Measurements from ENCODE around the gene RELN. TPM values are rescaled to one million over a fixed set of nuclear protein-coding genes. Genes with fewer than 3 reads are reported as not detected.

RELN gene
- total RNA-seq, 1 donor from 2014 or later: not detected

GRCh38 chr7:103710247-103710646, 279.2 kb downstream of the RELN start:
- H3K9me3 Mint-ChIP-seq (ENCODE audit: low read depth): no peaks in the 10 kb centered on the region
- no peaks in the 10 kb centered on the region for H3K4me1 Mint-ChIP-seq (ENCODE audit: low read depth)
- TF ChIP-seq, protein P1, sequence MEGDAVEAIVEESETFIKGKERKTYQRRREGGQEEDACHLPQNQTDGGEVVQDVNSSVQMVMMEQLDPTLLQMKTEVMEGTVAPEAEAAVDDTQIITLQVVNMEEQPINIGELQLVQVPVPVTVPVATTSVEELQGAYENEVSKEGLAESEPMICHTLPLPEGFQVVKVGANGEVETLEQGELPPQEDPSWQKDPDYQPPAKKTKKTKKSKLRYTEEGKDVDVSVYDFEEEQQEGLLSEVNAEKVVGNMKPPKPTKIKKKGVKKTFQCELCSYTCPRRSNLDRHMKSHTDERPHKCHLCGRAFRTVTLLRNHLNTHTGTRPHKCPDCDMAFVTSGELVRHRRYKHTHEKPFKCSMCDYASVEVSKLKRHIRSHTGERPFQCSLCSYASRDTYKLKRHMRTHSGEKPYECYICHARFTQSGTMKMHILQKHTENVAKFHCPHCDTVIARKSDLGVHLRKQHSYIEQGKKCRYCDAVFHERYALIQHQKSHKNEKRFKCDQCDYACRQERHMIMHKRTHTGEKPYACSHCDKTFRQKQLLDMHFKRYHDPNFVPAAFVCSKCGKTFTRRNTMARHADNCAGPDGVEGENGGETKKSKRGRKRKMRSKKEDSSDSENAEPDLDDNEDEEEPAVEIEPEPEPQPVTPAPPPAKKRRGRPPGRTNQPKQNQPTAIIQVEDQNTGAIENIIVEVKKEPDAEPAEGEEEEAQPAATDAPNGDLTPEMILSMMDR (IDR thresholded peaks at IDR 0.05): no peak
- no peaks in the 10 kb centered on the region for H3K36me3 Mint-ChIP-seq (ENCODE audit: low read depth)
- no peak overlapping the region for H3K27ac Mint-ChIP-seq (ENCODE audit: unreplicated experiment)
- DNase-seq (ENCODE audit: low spot score): no peak
- no peaks in the 10 kb centered on the region for H3K27me3 Mint-ChIP-seq (ENCODE audit: low read depth)
- H3K4me3 Mint-ChIP-seq (ENCODE audit: unreplicated experiment): no peak overlapping the region

- Mint-ChIP-seq H3K36me3 (ENCODE audit: low read depth) (no peaks in the 10 kb centered on the region), H3K27ac (ENCODE audit: unreplicated experiment) (no peak overlapping the region), H3K4me1 (ENCODE audit: low read depth) (no peaks in the 10 kb centered on the region), H3K9me3 (ENCODE audit: low read depth) (no peaks in the 10 kb centered on the region), H3K4me3 (ENCODE audit: unreplicated experiment) (no peak overlapping the region), H3K27me3 (ENCODE audit: low read depth) (peaks cover 7% of the 10 kb centered on the region)
- DNase-seq (ENCODE audit: low spot score): no peak
- TF ChIP-seq, protein P1 (IDR thresholded peaks at IDR 0.05): no peak
These were observed 282.7 kb downstream of the RELN start for GRCh38 chr7:103706805-103707204.

DNA sequence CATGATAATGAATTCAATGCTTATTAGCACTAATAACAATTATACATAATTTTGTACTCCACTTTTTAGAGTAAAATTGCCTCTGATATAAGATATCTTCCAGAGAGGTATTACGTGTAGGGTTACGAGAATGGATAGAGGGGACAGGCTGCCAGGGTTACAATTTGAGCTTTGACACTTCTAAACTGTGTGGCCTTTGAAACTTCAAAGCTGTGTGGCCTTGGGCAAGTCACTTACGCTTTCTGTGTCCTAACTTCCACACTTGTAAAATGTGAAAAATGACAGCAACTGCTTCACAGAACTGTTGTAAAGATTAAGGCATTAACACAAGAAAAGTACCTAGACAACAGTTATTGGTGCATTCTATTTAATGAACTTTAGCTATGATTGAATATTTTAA, 283.9 kb downstream of the RELN start:
- Mint-ChIP-seq H3K27me3 (ENCODE audit: low read depth) (peaks cover 7% of the 10 kb centered on the region), H3K9me3 (ENCODE audit: low read depth) (no peaks in the 10 kb centered on the region), H3K4me3 (ENCODE audit: unreplicated experiment) (no peak overlapping the region), H3K27ac (ENCODE audit: unreplicated experiment) (no peak overlapping the region), H3K4me1 (ENCODE audit: low read depth) (no peaks in the 10 kb centered on the region), H3K36me3 (ENCODE audit: low read depth) (no peaks in the 10 kb centered on the region)
- TF ChIP-seq, protein P1 (IDR thresholded peaks at IDR 0.05): no peak
- DNase-seq (ENCODE audit: low spot score): no peak

DNA sequence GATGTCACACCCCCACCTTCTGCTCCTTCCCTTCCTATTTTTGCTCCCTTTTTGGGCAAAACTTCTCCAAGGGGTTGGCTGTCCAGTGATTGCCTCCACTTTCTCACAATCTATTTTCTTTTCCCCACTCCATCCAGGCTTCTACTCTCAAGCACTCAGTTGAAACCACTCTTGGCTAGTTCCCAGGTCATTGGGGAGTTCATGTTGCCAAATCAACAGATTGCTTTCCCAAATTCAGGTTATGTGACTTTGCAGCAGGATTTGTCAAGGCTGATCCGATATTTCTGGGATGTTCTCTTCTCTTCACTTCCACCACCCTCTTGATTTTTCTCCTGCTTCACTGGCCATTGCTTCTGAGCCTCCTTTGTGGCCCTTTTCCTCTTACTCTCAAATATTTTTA, 284.8 kb downstream of the RELN start:
- Mint-ChIP-seq H3K4me3 (ENCODE audit: unreplicated experiment) (no peak overlapping the region), H3K27ac (ENCODE audit: unreplicated experiment) (no peak overlapping the region), H3K9me3 (ENCODE audit: low read depth) (no peaks in the 10 kb centered on the region), H3K36me3 (ENCODE audit: low read depth) (no peaks in the 10 kb centered on the region), H3K27me3 (ENCODE audit: low read depth) (peaks cover 7% of the 10 kb centered on the region), H3K4me1 (ENCODE audit: low read depth) (no peaks in the 10 kb centered on the region)
- no peak for DNase-seq (ENCODE audit: low spot score)
- TF ChIP-seq, protein P1 (IDR thresholded peaks at IDR 0.05): no peak

GRCh38 chr7:103702982-103703381, 286.5 kb downstream of the RELN start:
- Mint-ChIP-seq H3K4me3 (ENCODE audit: unreplicated experiment) (no peak overlapping the region), H3K36me3 (ENCODE audit: low read depth) (no peaks in the 10 kb centered on the region), H3K4me1 (ENCODE audit: low read depth) (no peaks in the 10 kb centered on the region), H3K27me3 (ENCODE audit: low read depth) (peaks cover 7% of the 10 kb centered on the region), H3K27ac (ENCODE audit: unreplicated experiment) (no peak overlapping the region), H3K9me3 (ENCODE audit: low read depth) (no peaks in the 10 kb centered on the region)
- TF ChIP-seq, protein P1 (IDR thresholded peaks at IDR 0.05): no peak
- no peak for DNase-seq (ENCODE audit: low spot score)

Data from chondrocyte (in vitro differentiated cells).